Left ventricle myocardium inferior (tissue), 1 donor: ENCODE measurements around the gene CTPS1. TPM values are rescaled to one million over a fixed set of nuclear protein-coding genes. Genes with fewer than 3 reads are reported as not detected.

ENCODE experiments used
- DNase-seq: peaks from one replicate; pipeline ENCODE4 v3.0.0-alpha.2; 2020
- H3K27ac ChIP-seq: fragments of 200-600 bp; replicated peaks from 2 replicates; pipeline ENCODE4 v1.8.0; 2021
- H3K27me3 ChIP-seq: fragments of 200-600 bp; 2 replicates; pipeline ENCODE4 v1.8.0; 2021; ENCODE audit warnings: low read depth
- H3K36me3 ChIP-seq: fragments of 200-600 bp; 2 replicates; pipeline ENCODE4 v1.8.0; 2021
- H3K4me1 ChIP-seq: fragments of 200-600 bp; 2 replicates; pipeline ENCODE4 v1.8.0; 2021
- H3K4me3 ChIP-seq: fragments of 200-600 bp; 2 replicates; pipeline ENCODE4 v1.8.0; 2021; ENCODE audit warnings: mild to moderate bottlenecking, moderate library complexity
- H3K9me3 ChIP-seq: fragments of 200-600 bp; replicated peaks from 2 replicates; pipeline ENCODE4 v1.8.0; 2021
- CTCF ChIP-seq: fragments of 200-600 bp; IDR thresholded peaks from 2 replicates; pipeline ENCODE4 v1.8.0; 2021; ENCODE audit warnings: antibody characterized with exemption, mild to moderate bottlenecking, borderline replicate concordance
- intact Hi-C: fragments of 100-400 bp; cut with micrococcal nuclease; formaldehyde crosslinking; loops from one replicate; pipeline ENCODE4 v1.11.0; 2022
- total RNA-seq: library from RNA; stranded (reverse); fragmentation: NEBNext Ultra II Directional; extraction: Animal tissue kit (Norgen Biotek cat#: 25700); gene quantifications from one replicate; pipeline ENCODE4 v1.2.1, GENCODE V29; 2021
- donor health status: DM: no; HTN: yes; CAD: no; lungs with severe emphysema.

CTPS1 gene
- total RNA-seq, 1 donor from 2014 or later = 7.1 TPM

- Histone ChIP-seq H3K27ac (no peak overlapping the region), H3K4me3 (no peak overlapping the region), H3K36me3 (no peaks in the 10 kb centered on the region), H3K9me3 (no peaks in the 10 kb centered on the region), H3K4me1 (peaks cover 2% of the 10 kb centered on the region), H3K27me3 (no peaks in the 10 kb centered on the region)
- DNase-seq = no peak
- intact Hi-C loops = no loop called here
- no peak for TF ChIP-seq CTCF
Measured at GRCh38 chr1:40936931-40937339, 42.6 kb upstream of the CTPS1 start.

- no peak for TF ChIP-seq CTCF
- no peaks in the 10 kb centered on the region for H3K27me3 ChIP-seq
- H3K36me3 ChIP-seq = no peaks in the 10 kb centered on the region
- no peak overlapping the region for H3K4me3 ChIP-seq
- intact Hi-C loops = no loop called here
- H3K9me3 ChIP-seq = no peaks in the 10 kb centered on the region
- no peak overlapping the region for H3K27ac ChIP-seq
- no peaks in the 10 kb centered on the region for H3K4me1 ChIP-seq
- no peak for DNase-seq
Measured at GRCh38 chr1:40938393-40938792, 41.1 kb upstream of the CTPS1 start.

- Histone ChIP-seq H3K27me3 (no peaks in the 10 kb centered on the region), H3K27ac (peak overlapping the region; percentile 61), H3K36me3 (no peaks in the 10 kb centered on the region), H3K4me3 (no peak overlapping the region), H3K9me3 (no peaks in the 10 kb centered on the region), H3K4me1 (peaks cover 4% of the 10 kb centered on the region)
- TF ChIP-seq CTCF = no peak
- peak; percentile 58 for DNase-seq
- intact Hi-C loops = no loop called here
Measured at GRCh38 chr1:40939320-40940059, 40.0 kb upstream of the CTPS1 start.

GRCh38 chr1:40944326-40944725 is 35.2 kb upstream of the CTPS1 start:
- DNase-seq = no peak
- Histone ChIP-seq H3K9me3 (peaks cover 13% of the 10 kb centered on the region), H3K4me3 (no peak overlapping the region), H3K36me3 (no peaks in the 10 kb centered on the region), H3K27ac (peak overlapping the region; percentile 71), H3K27me3 (no peaks in the 10 kb centered on the region), H3K4me1 (peaks cover 10% of the 10 kb centered on the region)
- no peak for TF ChIP-seq CTCF
- intact Hi-C loops = no loop called here

GRCh38 chr1:40944841-40945430 is 34.6 kb upstream of the CTPS1 start:
- peak overlapping the region; percentile 71 for H3K27ac ChIP-seq
- no peak for TF ChIP-seq CTCF
- peaks cover 13% of the 10 kb centered on the region for H3K9me3 ChIP-seq
- H3K36me3 ChIP-seq = no peaks in the 10 kb centered on the region
- no peak for DNase-seq
- H3K27me3 ChIP-seq = no peaks in the 10 kb centered on the region
- H3K4me1 ChIP-seq = peaks cover 10% of the 10 kb centered on the region
- intact Hi-C loops = no loop called here
- H3K4me3 ChIP-seq = no peak overlapping the region
